GM18867 (cell line): ENCODE data around the gene RNASE12.
"Not testable (repeated sequence)": the region's sequence is repeated elsewhere in the genome, so short reads cannot be mapped to it uniquely, and the experiment has no call there.

ENCODE experiments used
- ATAC-seq: cut with Tn5 transposase; IDR thresholded peaks from one replicate; pipeline ENCODE4 v1.9.1; 2021; ENCODE audit warnings: mild to moderate bottlenecking, moderate library complexity; ENCODE audit not compliant: unreplicated experiment

Gene RNASE12

GRCh38 chr14:20614038-20614840, 23.1 kb upstream of the RNASE12 start:
- peak; percentile 5 for ATAC-seq

GRCh38 chr14:20613094-20614037, 22.2 kb upstream of the RNASE12 start:
- ATAC-seq, result peak; percentile 74

GRCh38 chr14:20612403-20612802, 21.2 kb upstream of the RNASE12 start:
- ATAC-seq, result no peak

GRCh38 chr14:20611277-20611676, 20.1 kb upstream of the RNASE12 start:
- ATAC-seq, result no peak

GRCh38 chr14:20610002-20610765, 19.0 kb upstream of the RNASE12 start:
- ATAC-seq, result peak; percentile 24

GRCh38 chr14:20609215-20610001, 18.2 kb upstream of the RNASE12 start:
- no peak for ATAC-seq

- no peak for ATAC-seq
Observed at GRCh38 chr14:20608383-20609110, 17.4 kb upstream of the RNASE12 start.

GRCh38 chr14:20607617-20608016, 16.4 kb upstream of the RNASE12 start:
- ATAC-seq, result no peak

- no peak for ATAC-seq
Observed at GRCh38 chr14:20606902-20607242, 15.7 kb upstream of the RNASE12 start.

GRCh38 chr14:20606190-20606901, 15.2 kb upstream of the RNASE12 start:
- no peak for ATAC-seq

GRCh38 chr14:20603813-20604690, 12.9 kb upstream of the RNASE12 start:
- ATAC-seq, result no peak

GRCh38 chr14:20602583-20602982, 11.4 kb upstream of the RNASE12 start:
- no peak for ATAC-seq

- no peak for ATAC-seq
Observed at GRCh38 chr14:20601522-20601921, 10.3 kb upstream of the RNASE12 start.

GRCh38 chr14:20597108-20597507, 5.9 kb upstream of the RNASE12 start:
- ATAC-seq, result no peak

GRCh38 chr14:20595726-20596125, 4.5 kb upstream of the RNASE12 start:
- not testable (repeated sequence) for ATAC-seq

- ATAC-seq, result no peak
Observed at GRCh38 chr14:20592574-20592973, 1.4 kb upstream of the RNASE12 start.

GRCh38 chr14:20587489-20588154, 3.6 kb downstream of the RNASE12 start, which contains the start of gene RNASE11:
TSS of gene RNASE11 (minus strand) at chr14:20588001.
- ATAC-seq, result no peak
